ENCODE data around the gene DPH1.

Gene DPH1

GRCh38 chr17:2043785-2044184 lies 13.8 kb downstream of the DPH1 start:
- Histone ChIP-seq H3K27me3 (no peaks in the 10 kb centered on the region), H3K9me3 (no peaks in the 10 kb centered on the region), H3K36me3 (no peaks in the 10 kb centered on the region), H3K4me1 (no peaks in the 10 kb centered on the region), H3K4me3 (ENCODE audit: low read depth, low read length) (no peak overlapping the region)
- no peak for TF ChIP-seq CTCF (IDR thresholded peaks at IDR 0.05; ENCODE audit: low read depth, low read length)
- no peak for DNase-seq

GRCh38 chr17:2044263-2044894 lies 14.4 kb downstream of the DPH1 start:
- no peak overlapping the region for H3K4me3 ChIP-seq (ENCODE audit: low read depth, low read length)
- no peaks in the 10 kb centered on the region for H3K27me3 ChIP-seq
- no peaks in the 10 kb centered on the region for H3K36me3 ChIP-seq
- DNase-seq = no peak
- H3K9me3 ChIP-seq = no peaks in the 10 kb centered on the region
- H3K4me1 ChIP-seq = no peaks in the 10 kb centered on the region
- TF ChIP-seq CTCF (IDR thresholded peaks at IDR 0.05; ENCODE audit: low read depth, low read length) = no peak

- H3K4me1 ChIP-seq = no peaks in the 10 kb centered on the region
- no peak for TF ChIP-seq CTCF (IDR thresholded peaks at IDR 0.05; ENCODE audit: low read depth, low read length)
Observed at GRCh38 chr17:2047590-2047989, 17.6 kb downstream of the DPH1 start.

GRCh38 chr17:2048805-2049204 lies 18.9 kb downstream of the DPH1 start:
- Histone ChIP-seq H3K4me3 (ENCODE audit: low read depth, low read length) (peak overlapping the region; percentile 64), H3K27me3 (peaks cover 24% of the 10 kb centered on the region), H3K36me3 (no peaks in the 10 kb centered on the region), H3K4me1 (no peaks in the 10 kb centered on the region), H3K9me3 (no peaks in the 10 kb centered on the region)
- DNase-seq = no peak
- TF ChIP-seq CTCF (IDR thresholded peaks at IDR 0.05; ENCODE audit: low read depth, low read length) = no peak

More at GRCh38 chr17:2047590-2047989, 17.6 kb downstream of the DPH1 start:
- peaks cover 17% of the 10 kb centered on the region for H3K27me3 ChIP-seq
- no peak for DNase-seq
- H3K36me3 ChIP-seq = no peaks in the 10 kb centered on the region
- no peak overlapping the region for H3K4me3 ChIP-seq (ENCODE audit: low read depth, low read length)
- H3K9me3 ChIP-seq = no peaks in the 10 kb centered on the region

GRCh38 chr17:2049333-2050299 lies 19.7 kb downstream of the DPH1 start:
- no peaks in the 10 kb centered on the region for H3K9me3 ChIP-seq
- H3K4me1 ChIP-seq = no peaks in the 10 kb centered on the region
- TF ChIP-seq CTCF (IDR thresholded peaks at IDR 0.05; ENCODE audit: low read depth, low read length) = no peak
- peak; percentile 80 for DNase-seq
- no peaks in the 10 kb centered on the region for H3K36me3 ChIP-seq
- peaks cover 32% of the 10 kb centered on the region for H3K27me3 ChIP-seq
- peak overlapping the region; percentile 64 for H3K4me3 ChIP-seq (ENCODE audit: low read depth, low read length)

All from BE2C (cell line).